HepG2 (cell line): ENCODE data around the gene TUBA4B. TPM values are rescaled to one million over a fixed set of nuclear protein-coding genes. Genes with fewer than 3 reads are reported as not detected.

Experiments
- E2F5 ChIP-seq: sonication (generic); formaldehyde crosslinking; conservative IDR thresholded peaks from 2 replicates; pipeline ENCODE4 v1.4.0; 2020; ENCODE audit warnings: missing genetic modification reagents
- FUBP1 ChIP-seq: sonication (generic); formaldehyde crosslinking; IDR thresholded peaks from 2 replicates; pipeline ENCODE4 v1.5.1; 2020; ENCODE audit warnings: missing genetic modification reagents, mild to moderate bottlenecking, borderline replicate concordance
- GFI1 ChIP-seq: sonication (generic); formaldehyde crosslinking; IDR thresholded peaks from 2 replicates; pipeline ENCODE4 v1.5.0; 2020; ENCODE audit warnings: missing genetic modification reagents, mild to moderate bottlenecking, borderline replicate concordance
- HNRNPH1 ChIP-seq: fragments of 200-400 bp; formaldehyde crosslinking; optimal IDR thresholded peaks from 2 replicates; pipeline ENCODE3; 2017; ENCODE audit warnings: mild to moderate bottlenecking, low read depth, low read length
- KDM5B ChIP-seq: sonication (generic); formaldehyde crosslinking; IDR thresholded peaks from 2 replicates; pipeline ENCODE4 v1.4.0; 2020; ENCODE audit warnings: missing genetic modification reagents, mild to moderate bottlenecking, borderline replicate concordance
- MIXL1 ChIP-seq: IDR thresholded peaks from 2 replicates; pipeline ENCODE4 v1.6.1; 2016
- NAIF1 ChIP-seq: sonication (generic); formaldehyde crosslinking; IDR thresholded peaks from 2 replicates; pipeline ENCODE4 v1.5.0; 2020; ENCODE audit warnings: mild to moderate bottlenecking, missing genetic modification reagents, borderline replicate concordance
- PLSCR1 ChIP-seq: sonication (generic); formaldehyde crosslinking; IDR thresholded peaks from 2 replicates; pipeline ENCODE4 v1.5.0; 2020; ENCODE audit warnings: missing genetic modification reagents, mild to moderate bottlenecking, borderline replicate concordance
- POLR2AphosphoS2 ChIP-seq: IDR thresholded peaks from 2 replicates; pipeline ENCODE4 v1.6.1; 2011; ENCODE audit warnings: low read depth, low read length, improper control_type of control experiment
- RFX5 ChIP-seq: IDR thresholded peaks from 2 replicates; pipeline ENCODE4 v1.6.1; 2011; ENCODE audit warnings: low read depth, low read length, improper control_type of control experiment
- RNF219 ChIP-seq: sonication (generic); formaldehyde crosslinking; IDR thresholded peaks from 2 replicates; pipeline ENCODE4 v1.5.0; 2020; ENCODE audit warnings: mild to moderate bottlenecking, missing genetic modification reagents
- SNAI1 ChIP-seq: sonication (generic); formaldehyde crosslinking; IDR thresholded peaks from 2 replicates; pipeline ENCODE4 v1.5.0; 2020; ENCODE audit warnings: mild to moderate bottlenecking, missing genetic modification reagents, borderline replicate concordance
- SP1 ChIP-seq, 2 experiments: fragments of 450-650 bp in 1 of 2; sonication (generic) in 1 of 2; formaldehyde crosslinking in 1 of 2; IDR thresholded peaks; 2 replicates each; pipeline versions ENCODE4 v1.4.0 to v1.6.1; 2016 to 2020; ENCODE audit warnings: missing genetic modification reagents in 1 of 2
- SRSF1 ChIP-seq: fragments of 200-400 bp; formaldehyde crosslinking; optimal IDR thresholded peaks from 2 replicates; pipeline ENCODE3; 2017; ENCODE audit warnings: mild to moderate bottlenecking, low read depth, low read length, moderate library complexity
- ZNF12 ChIP-seq: sonication (generic); formaldehyde crosslinking; IDR thresholded peaks from 2 replicates; pipeline ENCODE4 v1.5.0; 2020; ENCODE audit warnings: missing genetic modification reagents
- ZNF232 ChIP-seq: sonication (generic); formaldehyde crosslinking; IDR thresholded peaks from 2 replicates; pipeline ENCODE4 v1.4.0; 2020; ENCODE audit warnings: missing genetic modification reagents, borderline replicate concordance
- ZNF264 ChIP-seq: sonication (generic); formaldehyde crosslinking; IDR thresholded peaks from 2 replicates; pipeline ENCODE4 v1.4.0; 2020; ENCODE audit warnings: missing genetic modification reagents
- ZNF44 ChIP-seq: sonication (generic); formaldehyde crosslinking; IDR thresholded peaks from 2 replicates; pipeline ENCODE4 v1.5.1; 2020; ENCODE audit warnings: mild to moderate bottlenecking, missing genetic modification reagents
- polyA plus RNA-seq, 8 experiments: library from polyadenylated mRNA; depleted of rRNA in 3 of 8; stranded (reverse) in 7 of 8; unstranded in 1 of 8; fragments of >200 nt; fragmentation: Illumina TruSeq in 4 of 8; extraction: Trizol in 4 of 8; gene quantifications; 2 replicates each; pipeline versions ENCODE4 v1.2.1 to v1.2.3, GENCODE V29; 2011 to 2016; ENCODE audit warnings: low read depth in 4 of 8, missing spikeins in 1 of 8, mixed read lengths in 1 of 8; ENCODE audit not compliant: insufficient read depth in 1 of 8
- total RNA-seq, 5 experiments: library from RNA; depleted of rRNA; stranded (reverse); fragments of >200 nt; fragmentation: Illumina TruSeq; extraction: Trizol; gene quantifications; 2 replicates each; pipeline ENCODE4 v1.2.3, GENCODE V29; 2016; ENCODE audit warnings: low read depth in 1 of 5

The TUBA4B gene
- total and polyA plus RNA-seq, 2 of the 13 experiments (the other 11 are each of a cell fraction or from before 2014, with no cell fraction given): 0.18 to 0.22 TPM

DNA sequence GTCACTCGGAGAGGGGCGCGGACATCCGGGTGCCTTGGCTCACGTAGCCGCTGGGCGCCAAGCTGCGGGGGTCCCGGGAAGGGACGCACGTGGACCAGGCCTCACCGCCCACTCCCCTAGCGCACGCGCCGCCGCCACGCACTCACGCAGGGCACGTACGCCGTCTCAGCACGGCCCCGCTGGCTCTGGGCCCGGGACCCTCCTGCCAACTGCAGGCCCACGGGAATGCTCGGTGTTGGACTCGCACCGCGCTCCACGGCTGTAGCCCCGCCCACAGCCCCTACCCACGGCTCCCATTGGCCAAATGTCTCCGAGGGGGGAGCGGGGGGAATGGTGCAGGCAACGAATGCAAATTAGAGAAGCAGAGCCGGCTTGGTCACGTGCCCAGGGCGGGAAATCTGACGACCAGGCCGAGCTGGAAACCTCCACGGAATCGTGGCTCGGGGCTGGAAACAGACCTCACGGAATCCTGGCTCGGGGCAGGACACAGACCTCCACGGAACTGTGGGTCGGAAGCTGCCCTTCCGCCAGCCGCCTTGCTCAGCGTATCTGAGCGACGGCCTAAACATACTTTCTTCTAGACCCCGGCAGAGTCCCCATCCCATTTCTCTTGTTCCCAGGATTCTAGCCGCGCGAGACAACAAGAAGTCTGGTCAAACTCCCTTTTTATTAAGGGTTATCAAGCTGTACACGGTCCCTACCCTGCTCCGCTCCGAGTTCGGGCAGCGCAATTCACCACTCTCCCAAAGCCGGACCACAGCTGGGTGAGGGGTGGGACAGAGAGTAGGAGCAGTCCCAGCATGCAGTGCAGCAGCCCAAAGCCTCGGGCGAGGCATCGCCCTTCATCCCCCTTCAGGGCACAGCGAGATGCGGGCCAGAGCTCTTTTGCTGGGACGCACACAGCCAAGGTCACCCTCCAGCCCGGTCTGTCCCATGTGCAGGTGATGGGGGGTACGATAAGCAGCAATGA is 34.0 kb upstream of the TUBA4B start, which contains the start of gene ABCB6 (continued):
- TF ChIP-seq RFX5 (peak; percentile 32; the same call in 1 of the 2 replicates), HNRNPH1 (no peak), RNF219 (CRISPR knock-in tag) (no peak), SP1 (IDR thresholded peaks at IDR 0.05) (no peak), SP1 (CRISPR knock-in tag; IDR thresholded peaks at IDR 0.05) (peak; percentile 95), SNAI1 (CRISPR knock-in tag) (peak; percentile 99), SRSF1 (peak; percentile 67), ZNF264 (CRISPR knock-in tag) (0 out of 2 replicates have a peak, but pooled peaks have one; percentile 36), MIXL1 (CRISPR knock-in tag) (peak; percentile 73), FUBP1 (CRISPR knock-in tag) (no peak), E2F5 (peak; percentile 95), PLSCR1 (peak; percentile 91; the same call in 1 of the 2 replicates), ZNF12 (CRISPR knock-in tag) (no peak; the same call in 1 of the 2 replicates), GFI1 (CRISPR knock-in tag) (peak; percentile 79; the same call in 1 of the 2 replicates), ZNF232 (peak; percentile 70; the same call in 1 of the 2 replicates), POLR2AphosphoS2 (no peak), KDM5B (CRISPR knock-in tag) (peak; percentile 100), NAIF1 (peak; percentile 90; the same call in 1 of the 2 replicates), ZNF44 (CRISPR knock-in tag) (peak; percentile 77; the same call in 1 of the 2 replicates)
